ENCODE data around the gene PRODH2. TPM values are rescaled to one million over a fixed set of nuclear protein-coding genes. Genes with fewer than 3 reads are reported as not detected.

Gene PRODH2
- total RNA-seq, 2 donors from 2014 or later, result not detected

- ATAC-seq (ENCODE audit: insufficient number of reproducible peaks, low FRiP score, low read depth), result no peak
- peaks cover 14% of the 10 kb centered on the region for H3K36me3 ChIP-seq
- TF ChIP-seq, protein P1, sequence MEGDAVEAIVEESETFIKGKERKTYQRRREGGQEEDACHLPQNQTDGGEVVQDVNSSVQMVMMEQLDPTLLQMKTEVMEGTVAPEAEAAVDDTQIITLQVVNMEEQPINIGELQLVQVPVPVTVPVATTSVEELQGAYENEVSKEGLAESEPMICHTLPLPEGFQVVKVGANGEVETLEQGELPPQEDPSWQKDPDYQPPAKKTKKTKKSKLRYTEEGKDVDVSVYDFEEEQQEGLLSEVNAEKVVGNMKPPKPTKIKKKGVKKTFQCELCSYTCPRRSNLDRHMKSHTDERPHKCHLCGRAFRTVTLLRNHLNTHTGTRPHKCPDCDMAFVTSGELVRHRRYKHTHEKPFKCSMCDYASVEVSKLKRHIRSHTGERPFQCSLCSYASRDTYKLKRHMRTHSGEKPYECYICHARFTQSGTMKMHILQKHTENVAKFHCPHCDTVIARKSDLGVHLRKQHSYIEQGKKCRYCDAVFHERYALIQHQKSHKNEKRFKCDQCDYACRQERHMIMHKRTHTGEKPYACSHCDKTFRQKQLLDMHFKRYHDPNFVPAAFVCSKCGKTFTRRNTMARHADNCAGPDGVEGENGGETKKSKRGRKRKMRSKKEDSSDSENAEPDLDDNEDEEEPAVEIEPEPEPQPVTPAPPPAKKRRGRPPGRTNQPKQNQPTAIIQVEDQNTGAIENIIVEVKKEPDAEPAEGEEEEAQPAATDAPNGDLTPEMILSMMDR (IDR thresholded peaks at IDR 0.05), result no peak
Measured at GRCh38 chr19:35786299-35787160, 26.1 kb downstream of the PRODH2 start.

GRCh38 chr19:35785339-35785627 lies 27.4 kb downstream of the PRODH2 start:
- TF ChIP-seq, protein P1 (IDR thresholded peaks at IDR 0.05), result no peak
- Histone ChIP-seq H3K9me3 (no peaks in the 10 kb centered on the region), H3K36me3 (peaks cover 18% of the 10 kb centered on the region), H3K4me1 (ENCODE audit: control insufficient read depth in 1 of 2, low read depth in 2 of 2) (no peaks in the 10 kb centered on the region), H3K4me3 (no peak overlapping the region), H3K27me3 (replicated peaks; ENCODE audit: insufficient read depth) (no peaks in the 10 kb centered on the region), H3K27ac (no peak overlapping the region)
- DNase-seq (ENCODE audit: low spot score), result no peak
- ATAC-seq (ENCODE audit: insufficient number of reproducible peaks, low FRiP score, low read depth), result no peak

More at GRCh38 chr19:35786299-35787160, 26.1 kb downstream of the PRODH2 start:
- no peaks in the 10 kb centered on the region for H3K4me1 ChIP-seq (ENCODE audit: control insufficient read depth in 1 of 2, low read depth in 2 of 2)
- no peak overlapping the region for H3K27ac ChIP-seq
- DNase-seq (ENCODE audit: low spot score), result no peak
- H3K4me3 ChIP-seq, result no peak overlapping the region
- no peaks in the 10 kb centered on the region for H3K27me3 ChIP-seq (replicated peaks; ENCODE audit: insufficient read depth)
- no peaks in the 10 kb centered on the region for H3K9me3 ChIP-seq

- no peak for DNase-seq (ENCODE audit: low spot score)
- TF ChIP-seq, protein P1 (IDR thresholded peaks at IDR 0.05), result no peak
- no peaks in the 10 kb centered on the region for H3K9me3 ChIP-seq
- peaks cover 21% of the 10 kb centered on the region for H3K36me3 ChIP-seq
- H3K4me3 ChIP-seq, result no peak overlapping the region
- ATAC-seq (ENCODE audit: insufficient number of reproducible peaks, low FRiP score, low read depth), result no peak
- H3K27ac ChIP-seq, result no peak overlapping the region
- H3K27me3 ChIP-seq (replicated peaks; ENCODE audit: insufficient read depth), result no peaks in the 10 kb centered on the region
- H3K4me1 ChIP-seq (ENCODE audit: control insufficient read depth in 1 of 2, low read depth in 2 of 2), result no peaks in the 10 kb centered on the region
Measured at GRCh38 chr19:35784503-35785338, 27.9 kb downstream of the PRODH2 start.

DNA sequence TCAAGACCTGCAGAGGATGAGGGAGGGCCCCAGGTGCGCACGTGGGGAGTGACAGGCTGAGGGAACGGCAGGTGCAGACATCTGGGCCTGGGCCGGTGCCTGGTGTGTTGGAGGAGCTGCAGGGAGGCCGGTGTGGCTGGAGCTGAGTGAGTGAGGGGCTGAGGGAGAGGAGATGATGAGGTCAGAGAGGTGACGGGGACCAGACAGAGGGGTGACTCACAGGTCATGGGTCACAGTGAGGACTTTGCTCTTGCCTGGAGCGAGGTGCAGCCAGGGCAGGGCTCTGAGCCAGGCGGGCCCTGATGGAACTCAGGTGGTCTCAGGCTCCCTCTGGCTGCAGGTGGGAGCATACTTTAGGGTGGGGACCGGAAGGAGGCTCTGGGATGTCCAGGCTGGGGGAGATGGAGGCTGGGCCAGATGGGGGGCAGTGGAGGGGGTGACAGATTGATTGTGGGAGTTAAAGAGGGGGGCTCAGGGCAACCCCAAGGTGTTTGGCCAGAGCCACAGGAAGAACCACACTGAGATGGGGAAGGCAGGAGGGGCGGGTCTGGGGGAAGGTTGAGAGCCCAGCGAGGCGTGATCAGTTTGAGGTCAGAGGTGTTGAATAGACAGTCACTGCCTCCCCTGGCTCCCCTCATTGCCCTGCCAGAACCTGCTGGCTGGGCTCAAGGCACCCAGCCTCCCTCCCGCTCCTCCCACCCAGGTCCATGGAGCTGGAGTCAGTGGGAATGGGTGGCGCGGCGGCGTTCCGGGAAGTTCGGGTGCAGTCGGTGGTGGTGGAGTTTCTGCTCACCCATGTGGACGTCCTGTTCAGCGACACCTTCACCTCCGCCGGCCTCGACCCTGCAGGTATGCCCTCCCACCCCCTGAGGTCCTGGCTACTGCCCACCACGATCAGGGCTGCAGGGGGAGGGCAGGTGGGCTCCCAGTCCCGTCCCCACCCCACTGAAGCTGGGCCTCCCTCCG lies 28.9 kb downstream of the PRODH2 start:
- Histone ChIP-seq H3K27ac (no peak overlapping the region), H3K9me3 (no peaks in the 10 kb centered on the region), H3K4me1 (ENCODE audit: control insufficient read depth in 1 of 2, low read depth in 2 of 2) (no peaks in the 10 kb centered on the region), H3K27me3 (replicated peaks; ENCODE audit: insufficient read depth) (no peaks in the 10 kb centered on the region), H3K4me3 (no peak overlapping the region), H3K36me3 (peaks cover 21% of the 10 kb centered on the region)
- no peak for ATAC-seq (ENCODE audit: insufficient number of reproducible peaks, low FRiP score, low read depth)
- no peak for DNase-seq (ENCODE audit: low spot score)
- TF ChIP-seq, protein P1 (IDR thresholded peaks at IDR 0.05), result no peak
